EL (cell line): ENCODE data around the gene FAM219B.

Experiments
- DNase-seq: peaks from one replicate; pipeline ENCODE4 v3.0.0-alpha.2; 2016

Gene FAM219B

GRCh38 chr15:74870436-74871215 lies 36.0 kb downstream of the FAM219B start:
- peak; percentile 52 for DNase-seq

- no peak for DNase-seq
Measured at GRCh38 chr15:74869726-74870407, 36.8 kb downstream of the FAM219B start.

- DNase-seq, result no peak
Measured at GRCh38 chr15:74869372-74869725, 37.3 kb downstream of the FAM219B start.

- no peak for DNase-seq
Measured at GRCh38 chr15:74868059-74868458, 38.6 kb downstream of the FAM219B start.

- DNase-seq, result no peak
Measured at GRCh38 chr15:74867466-74868038, 39.1 kb downstream of the FAM219B start.

- DNase-seq, result peak; percentile 65
Measured at GRCh38 chr15:74866090-74866489, 40.6 kb downstream of the FAM219B start.

GRCh38 chr15:74865316-74865715 lies 41.3 kb downstream of the FAM219B start:
- DNase-seq, result no peak

- DNase-seq, result no peak
Measured at GRCh38 chr15:74864296-74864695, 42.4 kb downstream of the FAM219B start.

GRCh38 chr15:74863239-74864056 lies 43.2 kb downstream of the FAM219B start:
- DNase-seq, result peak; percentile 39

GRCh38 chr15:74858369-74858740 lies 48.3 kb downstream of the FAM219B start:
- no peak for DNase-seq

GRCh38 chr15:74857671-74858368 lies 48.8 kb downstream of the FAM219B start:
- DNase-seq, result no peak

- no peak for DNase-seq
Measured at GRCh38 chr15:74857082-74857655, 49.5 kb downstream of the FAM219B start.

GRCh38 chr15:74856537-74856936 lies 50.1 kb downstream of the FAM219B start:
- no peak for DNase-seq

GRCh38 chr15:74855857-74856256 lies 50.8 kb downstream of the FAM219B start:
- no peak for DNase-seq

GRCh38 chr15:74854453-74855022 lies 52.1 kb downstream of the FAM219B start:
- DNase-seq, result no peak

- DNase-seq, result no peak
Measured at GRCh38 chr15:74851960-74852359, 54.7 kb downstream of the FAM219B start.

- DNase-seq, result no peak
Measured at GRCh38 chr15:74850393-74850792, 56.3 kb downstream of the FAM219B start.
